ENCODE data around the gene FNDC3B.

FNDC3B gene

GRCh38 chr3:172181932-172182586, 142.7 kb downstream of the FNDC3B start:
- Histone ChIP-seq H3K36me3 (ENCODE audit: insufficient read depth, low read length) (no peaks in the 10 kb centered on the region), H3K4me1 (ENCODE audit: insufficient read depth, low read length) (peaks cover 15% of the 10 kb centered on the region), H3K9me3 (ENCODE audit: control insufficient read depth, insufficient read depth, low read length) (no peaks in the 10 kb centered on the region), H3K9ac (ENCODE audit: low read depth, low read length) (no peak overlapping the region)

GRCh38 chr3:172182797-172183196, 143.4 kb downstream of the FNDC3B start:
- H3K4me1 ChIP-seq (ENCODE audit: insufficient read depth, low read length): peaks cover 12% of the 10 kb centered on the region
- no peaks in the 10 kb centered on the region for H3K9me3 ChIP-seq (ENCODE audit: control insufficient read depth, insufficient read depth, low read length)
- no peak overlapping the region for H3K9ac ChIP-seq (ENCODE audit: low read depth, low read length)
- H3K36me3 ChIP-seq (ENCODE audit: insufficient read depth, low read length): no peaks in the 10 kb centered on the region

- Histone ChIP-seq H3K36me3 (ENCODE audit: insufficient read depth, low read length) (no peaks in the 10 kb centered on the region), H3K9ac (ENCODE audit: low read depth, low read length) (no peak overlapping the region), H3K9me3 (ENCODE audit: control insufficient read depth, insufficient read depth, low read length) (no peaks in the 10 kb centered on the region), H3K4me1 (ENCODE audit: insufficient read depth, low read length) (peaks cover 12% of the 10 kb centered on the region)
Observed at GRCh38 chr3:172184106-172184822, 144.9 kb downstream of the FNDC3B start.

GRCh38 chr3:172185907-172186306, 146.5 kb downstream of the FNDC3B start:
- H3K36me3 ChIP-seq (ENCODE audit: insufficient read depth, low read length): no peaks in the 10 kb centered on the region
- no peak overlapping the region for H3K9ac ChIP-seq (ENCODE audit: low read depth, low read length)
- H3K4me1 ChIP-seq (ENCODE audit: insufficient read depth, low read length): peaks cover 12% of the 10 kb centered on the region
- H3K9me3 ChIP-seq (ENCODE audit: control insufficient read depth, insufficient read depth, low read length): no peaks in the 10 kb centered on the region

GRCh38 chr3:172186607-172187006, 147.2 kb downstream of the FNDC3B start:
- no peaks in the 10 kb centered on the region for H3K36me3 ChIP-seq (ENCODE audit: insufficient read depth, low read length)
- H3K4me1 ChIP-seq (ENCODE audit: insufficient read depth, low read length): peaks cover 12% of the 10 kb centered on the region
- no peak overlapping the region for H3K9ac ChIP-seq (ENCODE audit: low read depth, low read length)
- H3K9me3 ChIP-seq (ENCODE audit: control insufficient read depth, insufficient read depth, low read length): no peaks in the 10 kb centered on the region

- Histone ChIP-seq H3K36me3 (ENCODE audit: insufficient read depth, low read length) (no peaks in the 10 kb centered on the region), H3K9ac (ENCODE audit: low read depth, low read length) (no peak overlapping the region), H3K4me1 (ENCODE audit: insufficient read depth, low read length) (0 out of 2 replicates have a peak, but pooled peaks cover 4% of the 10 kb centered on the region), H3K9me3 (ENCODE audit: control insufficient read depth, insufficient read depth, low read length) (no peaks in the 10 kb centered on the region)
Observed at GRCh38 chr3:172187511-172187910, 148.1 kb downstream of the FNDC3B start.

GRCh38 chr3:172188511-172188910, 149.1 kb downstream of the FNDC3B start:
- Histone ChIP-seq H3K4me1 (ENCODE audit: insufficient read depth, low read length) (0 out of 2 replicates have a peak, but pooled peaks cover 4% of the 10 kb centered on the region), H3K9ac (ENCODE audit: low read depth, low read length) (no peak overlapping the region), H3K36me3 (ENCODE audit: insufficient read depth, low read length) (no peaks in the 10 kb centered on the region), H3K9me3 (ENCODE audit: control insufficient read depth, insufficient read depth, low read length) (no peaks in the 10 kb centered on the region)

- H3K9me3 ChIP-seq (ENCODE audit: control insufficient read depth, insufficient read depth, low read length): no peaks in the 10 kb centered on the region
- no peaks in the 10 kb centered on the region for H3K36me3 ChIP-seq (ENCODE audit: insufficient read depth, low read length)
- no peak overlapping the region for H3K9ac ChIP-seq (ENCODE audit: low read depth, low read length)
- H3K4me1 ChIP-seq (ENCODE audit: insufficient read depth, low read length): 0 out of 2 replicates have a peak, but pooled peaks cover 2% of the 10 kb centered on the region
Observed at GRCh38 chr3:172189213-172189612, 149.8 kb downstream of the FNDC3B start.

- Histone ChIP-seq H3K9me3 (ENCODE audit: control insufficient read depth, insufficient read depth, low read length) (no peaks in the 10 kb centered on the region), H3K4me1 (ENCODE audit: insufficient read depth, low read length) (0 out of 2 replicates have a peak, but pooled peaks cover 2% of the 10 kb centered on the region), H3K9ac (ENCODE audit: low read depth, low read length) (no peak overlapping the region), H3K36me3 (ENCODE audit: insufficient read depth, low read length) (no peaks in the 10 kb centered on the region)
Observed at GRCh38 chr3:172189987-172190603, 150.7 kb downstream of the FNDC3B start.

GRCh38 chr3:172190980-172191379, 151.6 kb downstream of the FNDC3B start:
- Histone ChIP-seq H3K4me1 (ENCODE audit: insufficient read depth, low read length) (0 out of 2 replicates have a peak, but pooled peaks cover 4% of the 10 kb centered on the region), H3K9me3 (ENCODE audit: control insufficient read depth, insufficient read depth, low read length) (no peaks in the 10 kb centered on the region), H3K36me3 (ENCODE audit: insufficient read depth, low read length) (no peaks in the 10 kb centered on the region), H3K9ac (ENCODE audit: low read depth, low read length) (no peak overlapping the region)

GRCh38 chr3:172191629-172192028, 152.3 kb downstream of the FNDC3B start:
- Histone ChIP-seq H3K4me1 (ENCODE audit: insufficient read depth, low read length) (0 out of 2 replicates have a peak, but pooled peaks cover 4% of the 10 kb centered on the region), H3K9me3 (ENCODE audit: control insufficient read depth, insufficient read depth, low read length) (no peaks in the 10 kb centered on the region), H3K9ac (ENCODE audit: low read depth, low read length) (no peak overlapping the region), H3K36me3 (ENCODE audit: insufficient read depth, low read length) (no peaks in the 10 kb centered on the region)

- no peaks in the 10 kb centered on the region for H3K9me3 ChIP-seq (ENCODE audit: control insufficient read depth, insufficient read depth, low read length)
- no peaks in the 10 kb centered on the region for H3K36me3 ChIP-seq (ENCODE audit: insufficient read depth, low read length)
- no peak overlapping the region for H3K9ac ChIP-seq (ENCODE audit: low read depth, low read length)
- H3K4me1 ChIP-seq (ENCODE audit: insufficient read depth, low read length): 0 out of 2 replicates have a peak, but pooled peaks cover 4% of the 10 kb centered on the region
Observed at GRCh38 chr3:172192830-172193415, 153.5 kb downstream of the FNDC3B start.

- H3K9me3 ChIP-seq (ENCODE audit: control insufficient read depth, insufficient read depth, low read length): no peaks in the 10 kb centered on the region
- no peaks in the 10 kb centered on the region for H3K36me3 ChIP-seq (ENCODE audit: insufficient read depth, low read length)
- no peak overlapping the region for H3K9ac ChIP-seq (ENCODE audit: low read depth, low read length)
- 0 out of 2 replicates have a peak, but pooled peaks cover 4% of the 10 kb centered on the region for H3K4me1 ChIP-seq (ENCODE audit: insufficient read depth, low read length)
Observed at GRCh38 chr3:172193436-172193835, 154.1 kb downstream of the FNDC3B start.

GRCh38 chr3:172194702-172195406, 155.5 kb downstream of the FNDC3B start:
- 0 out of 2 replicates have a peak, but pooled peaks cover 4% of the 10 kb centered on the region for H3K4me1 ChIP-seq (ENCODE audit: insufficient read depth, low read length)
- H3K9ac ChIP-seq (ENCODE audit: low read depth, low read length): no peak overlapping the region
- no peaks in the 10 kb centered on the region for H3K36me3 ChIP-seq (ENCODE audit: insufficient read depth, low read length)
- no peaks in the 10 kb centered on the region for H3K9me3 ChIP-seq (ENCODE audit: control insufficient read depth, insufficient read depth, low read length)
